Measurements from ENCODE around the gene MUC13. TPM values are rescaled to one million over a fixed set of nuclear protein-coding genes. Genes with fewer than 3 reads are reported as not detected.

The MUC13 gene
- polyA plus RNA-seq, 1 donor from 2014 or later: not detected

DNA sequence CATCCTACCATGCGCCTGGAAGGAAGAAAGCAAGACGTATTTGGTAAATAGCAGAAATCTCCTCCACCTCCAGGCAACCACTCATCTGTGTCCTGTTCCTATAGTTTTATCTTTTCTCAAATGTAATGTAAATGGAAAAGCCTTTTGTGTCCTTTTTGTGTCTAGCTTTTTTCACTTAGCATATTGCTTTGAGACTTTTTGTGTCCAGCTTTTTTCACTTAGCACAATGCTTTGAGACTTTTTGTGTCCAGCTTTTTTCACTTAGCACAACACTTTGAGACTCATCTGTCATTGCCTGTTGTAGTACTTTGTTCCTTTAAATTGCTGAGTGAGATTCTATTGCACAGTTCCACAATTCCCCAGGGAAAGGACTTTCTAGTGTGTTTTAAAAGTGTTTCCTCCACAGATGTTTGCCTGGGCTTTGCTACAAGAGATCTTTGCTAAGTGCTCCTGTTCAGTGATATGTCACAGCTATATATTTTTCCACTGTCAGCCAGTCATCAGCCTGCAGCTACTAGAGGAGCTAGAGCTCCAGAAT, 27.9 kb upstream of the MUC13 start:
- Histone ChIP-seq H3K27me3 (ENCODE audit: insufficient read depth, low read depth, low read length) (no peaks in the 10 kb centered on the region), H3K27ac (ENCODE audit: low read length) (no peak overlapping the region), H3K4me2 (ENCODE audit: low read length) (no peak overlapping the region), H3F3A (ENCODE audit: insufficient read depth, low read length, poor library complexity, severe bottlenecking) (no peaks in the 10 kb centered on the region), H4K20me1 (ENCODE audit: insufficient read depth) (no peaks in the 10 kb centered on the region), H2AFZ (ENCODE audit: low read depth, low read length) (no peak overlapping the region), H3K9me3 (ENCODE audit: low read length) (no peaks in the 10 kb centered on the region), H3K79me2 (replicated peaks; ENCODE audit: insufficient read depth, low read length) (no peaks in the 10 kb centered on the region), H3K36me3 (ENCODE audit: insufficient read depth, low read length) (no peaks in the 10 kb centered on the region), H3K4me3 (ENCODE audit: low read length) (no peak overlapping the region), H3K9me2 (ENCODE audit: insufficient read depth, low read length) (no peaks in the 10 kb centered on the region), H3K9ac (ENCODE audit: low read length) (no peak overlapping the region)
- TF ChIP-seq POLR2AphosphoS5 (IDR thresholded peaks at IDR 0.05) (no peak), TAF1 (IDR thresholded peaks at IDR 0.05; ENCODE audit: low read depth) (no peak), EP300 (conservative IDR thresholded peaks at IDR 0.05; ENCODE audit: poor library complexity, severe bottlenecking) (no peak), MXI1 (conservative IDR thresholded peaks at IDR 0.05; ENCODE audit: poor library complexity, severe bottlenecking) (no peak), RAD21 (conservative IDR thresholded peaks at IDR 0.05) (no peak), EZH2 (IDR thresholded peaks at IDR 0.05; ENCODE audit: borderline replicate concordance, insufficient read depth, low read length, poor library complexity, severe bottlenecking) (no peak), SMC3 (conservative IDR thresholded peaks at IDR 0.05; ENCODE audit: poor library complexity) (no peak)
- TF ChIP-seq, protein P1, sequence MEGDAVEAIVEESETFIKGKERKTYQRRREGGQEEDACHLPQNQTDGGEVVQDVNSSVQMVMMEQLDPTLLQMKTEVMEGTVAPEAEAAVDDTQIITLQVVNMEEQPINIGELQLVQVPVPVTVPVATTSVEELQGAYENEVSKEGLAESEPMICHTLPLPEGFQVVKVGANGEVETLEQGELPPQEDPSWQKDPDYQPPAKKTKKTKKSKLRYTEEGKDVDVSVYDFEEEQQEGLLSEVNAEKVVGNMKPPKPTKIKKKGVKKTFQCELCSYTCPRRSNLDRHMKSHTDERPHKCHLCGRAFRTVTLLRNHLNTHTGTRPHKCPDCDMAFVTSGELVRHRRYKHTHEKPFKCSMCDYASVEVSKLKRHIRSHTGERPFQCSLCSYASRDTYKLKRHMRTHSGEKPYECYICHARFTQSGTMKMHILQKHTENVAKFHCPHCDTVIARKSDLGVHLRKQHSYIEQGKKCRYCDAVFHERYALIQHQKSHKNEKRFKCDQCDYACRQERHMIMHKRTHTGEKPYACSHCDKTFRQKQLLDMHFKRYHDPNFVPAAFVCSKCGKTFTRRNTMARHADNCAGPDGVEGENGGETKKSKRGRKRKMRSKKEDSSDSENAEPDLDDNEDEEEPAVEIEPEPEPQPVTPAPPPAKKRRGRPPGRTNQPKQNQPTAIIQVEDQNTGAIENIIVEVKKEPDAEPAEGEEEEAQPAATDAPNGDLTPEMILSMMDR (IDR thresholded peaks at IDR 0.05; ENCODE audit: poor library complexity, severe bottlenecking): no peak
- TF ChIP-seq, protein P2, sequence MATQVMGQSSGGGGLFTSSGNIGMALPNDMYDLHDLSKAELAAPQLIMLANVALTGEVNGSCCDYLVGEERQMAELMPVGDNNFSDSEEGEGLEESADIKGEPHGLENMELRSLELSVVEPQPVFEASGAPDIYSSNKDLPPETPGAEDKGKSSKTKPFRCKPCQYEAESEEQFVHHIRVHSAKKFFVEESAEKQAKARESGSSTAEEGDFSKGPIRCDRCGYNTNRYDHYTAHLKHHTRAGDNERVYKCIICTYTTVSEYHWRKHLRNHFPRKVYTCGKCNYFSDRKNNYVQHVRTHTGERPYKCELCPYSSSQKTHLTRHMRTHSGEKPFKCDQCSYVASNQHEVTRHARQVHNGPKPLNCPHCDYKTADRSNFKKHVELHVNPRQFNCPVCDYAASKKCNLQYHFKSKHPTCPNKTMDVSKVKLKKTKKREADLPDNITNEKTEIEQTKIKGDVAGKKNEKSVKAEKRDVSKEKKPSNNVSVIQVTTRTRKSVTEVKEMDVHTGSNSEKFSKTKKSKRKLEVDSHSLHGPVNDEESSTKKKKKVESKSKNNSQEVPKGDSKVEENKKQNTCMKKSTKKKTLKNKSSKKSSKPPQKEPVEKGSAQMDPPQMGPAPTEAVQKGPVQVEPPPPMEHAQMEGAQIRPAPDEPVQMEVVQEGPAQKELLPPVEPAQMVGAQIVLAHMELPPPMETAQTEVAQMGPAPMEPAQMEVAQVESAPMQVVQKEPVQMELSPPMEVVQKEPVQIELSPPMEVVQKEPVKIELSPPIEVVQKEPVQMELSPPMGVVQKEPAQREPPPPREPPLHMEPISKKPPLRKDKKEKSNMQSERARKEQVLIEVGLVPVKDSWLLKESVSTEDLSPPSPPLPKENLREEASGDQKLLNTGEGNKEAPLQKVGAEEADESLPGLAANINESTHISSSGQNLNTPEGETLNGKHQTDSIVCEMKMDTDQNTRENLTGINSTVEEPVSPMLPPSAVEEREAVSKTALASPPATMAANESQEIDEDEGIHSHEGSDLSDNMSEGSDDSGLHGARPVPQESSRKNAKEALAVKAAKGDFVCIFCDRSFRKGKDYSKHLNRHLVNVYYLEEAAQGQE (IDR thresholded peaks at IDR 0.05; ENCODE audit: borderline replicate concordance): no peak

DNA sequence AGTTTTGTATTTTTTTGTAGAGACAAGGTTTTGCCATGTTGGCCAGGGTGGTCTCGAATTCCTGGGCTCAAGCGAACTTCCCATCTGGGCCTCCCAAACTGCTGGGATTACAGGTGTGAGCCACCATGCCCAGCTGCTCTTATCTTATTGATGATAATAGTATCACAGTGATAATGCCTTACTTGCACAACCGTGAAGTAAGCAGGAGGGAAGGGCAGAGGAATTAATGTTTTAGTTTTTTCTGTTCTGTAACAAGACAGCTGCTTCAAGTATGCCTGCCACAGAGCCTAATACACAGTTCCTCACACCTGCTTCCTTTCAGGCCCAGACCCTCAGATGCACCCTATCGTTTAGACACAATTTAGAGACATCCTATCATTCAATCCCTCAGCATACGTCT, 26.1 kb upstream of the MUC13 start:
- Histone ChIP-seq H3K4me3 (ENCODE audit: low read length) (no peak overlapping the region), H3K4me2 (ENCODE audit: low read length) (no peak overlapping the region), H3K27me3 (ENCODE audit: insufficient read depth, low read depth, low read length) (no peaks in the 10 kb centered on the region), H3K36me3 (ENCODE audit: insufficient read depth, low read length) (no peaks in the 10 kb centered on the region), H3K27ac (ENCODE audit: low read length) (no peak overlapping the region), H2AFZ (ENCODE audit: low read depth, low read length) (no peak overlapping the region), H3K9ac (ENCODE audit: low read length) (no peak overlapping the region), H4K20me1 (ENCODE audit: insufficient read depth) (no peaks in the 10 kb centered on the region), H3K79me2 (replicated peaks; ENCODE audit: insufficient read depth, low read length) (no peaks in the 10 kb centered on the region), H3K9me2 (ENCODE audit: insufficient read depth, low read length) (no peaks in the 10 kb centered on the region), H3F3A (ENCODE audit: insufficient read depth, low read length, poor library complexity, severe bottlenecking) (no peaks in the 10 kb centered on the region), H3K9me3 (ENCODE audit: low read length) (no peaks in the 10 kb centered on the region)
- TF ChIP-seq TAF1 (IDR thresholded peaks at IDR 0.05; ENCODE audit: low read depth): no peak

DNA sequence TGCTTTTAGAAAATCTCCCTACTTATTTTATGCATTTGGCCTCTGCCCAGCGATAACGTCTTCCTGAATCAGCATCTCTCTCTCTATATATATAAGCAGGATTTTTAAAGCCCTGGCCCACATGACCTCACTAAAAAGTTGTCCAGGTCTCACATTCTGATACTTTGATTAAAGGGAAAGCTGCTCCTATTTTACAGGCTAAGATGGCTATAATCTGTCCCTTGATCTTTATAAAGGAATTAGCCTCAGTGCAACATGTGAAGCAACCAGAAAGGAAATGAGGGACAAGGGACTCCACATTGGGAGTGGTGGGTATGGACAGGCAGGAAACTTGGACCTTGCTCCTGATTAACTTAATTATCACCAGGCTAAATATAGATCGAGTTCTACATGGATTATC, 25.6 kb upstream of the MUC13 start:
- no peaks in the 10 kb centered on the region for H3K9me3 ChIP-seq (ENCODE audit: low read length)
- no peaks in the 10 kb centered on the region for H3K27me3 ChIP-seq (ENCODE audit: insufficient read depth, low read depth, low read length)
- no peaks in the 10 kb centered on the region for H4K20me1 ChIP-seq (ENCODE audit: insufficient read depth)
- H3K9ac ChIP-seq (ENCODE audit: low read length): no peak overlapping the region
- H3F3A ChIP-seq (ENCODE audit: insufficient read depth, low read length, poor library complexity, severe bottlenecking): no peaks in the 10 kb centered on the region
- H2AFZ ChIP-seq (ENCODE audit: low read depth, low read length): no peak overlapping the region
- no peak overlapping the region for H3K27ac ChIP-seq (ENCODE audit: low read length)
- no peaks in the 10 kb centered on the region for H3K36me3 ChIP-seq (ENCODE audit: insufficient read depth, low read length)
- H3K4me2 ChIP-seq (ENCODE audit: low read length): no peak overlapping the region
- H3K9me2 ChIP-seq (ENCODE audit: insufficient read depth, low read length): no peaks in the 10 kb centered on the region
- H3K4me3 ChIP-seq (ENCODE audit: low read length): no peak overlapping the region
- TF ChIP-seq, protein P2 (IDR thresholded peaks at IDR 0.05; ENCODE audit: borderline replicate concordance): no peak
- TF ChIP-seq EP300 (conservative IDR thresholded peaks at IDR 0.05; ENCODE audit: poor library complexity, severe bottlenecking) (no peak), MXI1 (conservative IDR thresholded peaks at IDR 0.05; ENCODE audit: poor library complexity, severe bottlenecking) (no peak), SMC3 (conservative IDR thresholded peaks at IDR 0.05; ENCODE audit: poor library complexity) (no peak)
- TF ChIP-seq, protein P1 (IDR thresholded peaks at IDR 0.05; ENCODE audit: poor library complexity, severe bottlenecking): no peak
- no peaks in the 10 kb centered on the region for H3K79me2 ChIP-seq (replicated peaks; ENCODE audit: insufficient read depth, low read length)

All from neural cell (in vitro differentiated cells).